Activated T-helper 17 cell treated with anti-CD3 and anti-CD28 coated beads, Interleukin-2, amount 50 U/mL, for 72 hours (primary cell): Measurements from ENCODE around the gene S100PBP. TPM values are rescaled to one million over a fixed set of nuclear protein-coding genes. Genes with fewer than 3 reads are reported as not detected.
A peak's percentile ranks its signal among the peaks of the same experiment; 100 is the strongest.

ENCODE experiments used
- ATAC-seq: fragments of 150-1000 bp; cut with Tn5 transposase; replicated peaks from 2 replicates; pipeline ENCODE4 v1.10.0; 2021; ENCODE audit warnings: mild to moderate bottlenecking, moderate library complexity
- H3K27ac Mint-ChIP-seq: one replicate; pipeline ENCODE4 v1.8.0; 2022; ENCODE audit warnings: mixed read lengths
- H3K27me3 Mint-ChIP-seq: one replicate; pipeline ENCODE4 v1.8.0; 2022; ENCODE audit warnings: mixed read lengths
- H3K36me3 Mint-ChIP-seq: one replicate; pipeline ENCODE4 v1.8.0; 2022; ENCODE audit warnings: low read depth, mild to moderate bottlenecking, mixed read lengths
- H3K4me1 Mint-ChIP-seq: one replicate; pipeline ENCODE4 v1.8.0; 2022; ENCODE audit warnings: mixed read lengths
- H3K4me3 Mint-ChIP-seq: one replicate; pipeline ENCODE4 v1.8.0; 2022; ENCODE audit warnings: mild to moderate bottlenecking, mixed read lengths
- H3K9me3 Mint-ChIP-seq: one replicate; pipeline ENCODE4 v1.8.0; 2022; ENCODE audit warnings: mixed read lengths
- total RNA-seq, 2 donors: library from RNA; stranded (reverse); gene quantifications; one replicate each; pipeline ENCODE4 v1.2.3, GENCODE V29; 2022

S100PBP gene
- total RNA-seq, 2 donors from 2014 or later, result 42.7 to 48.1 TPM

DNA sequence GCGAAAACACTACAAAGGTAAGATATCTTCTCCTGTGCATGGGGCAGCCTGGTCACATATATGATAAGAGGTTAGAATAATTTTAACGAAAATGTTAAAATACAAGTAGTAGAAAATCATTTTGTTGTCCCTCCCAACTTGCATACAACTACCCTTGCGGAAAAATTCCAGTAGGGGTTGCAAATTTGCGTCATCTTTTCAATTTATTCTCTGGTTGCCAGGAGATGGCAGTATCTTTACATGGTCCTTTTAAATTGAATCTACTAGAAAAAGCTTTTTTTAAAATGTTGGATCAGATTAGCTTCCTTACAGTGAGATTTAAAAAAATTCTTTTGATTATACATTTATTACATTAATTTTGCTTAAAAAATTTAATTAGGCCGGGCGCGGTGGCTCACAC lies 10.9 kb downstream of the S100PBP start:
- Mint-ChIP-seq H3K27ac (no peak overlapping the region), H3K9me3 (no peaks in the 10 kb centered on the region), H3K27me3 (no peaks in the 10 kb centered on the region), H3K4me3 (no peak overlapping the region), H3K4me1 (no peaks in the 10 kb centered on the region), H3K36me3 (peaks cover 97% of the 10 kb centered on the region)
- ATAC-seq, result no peak

DNA sequence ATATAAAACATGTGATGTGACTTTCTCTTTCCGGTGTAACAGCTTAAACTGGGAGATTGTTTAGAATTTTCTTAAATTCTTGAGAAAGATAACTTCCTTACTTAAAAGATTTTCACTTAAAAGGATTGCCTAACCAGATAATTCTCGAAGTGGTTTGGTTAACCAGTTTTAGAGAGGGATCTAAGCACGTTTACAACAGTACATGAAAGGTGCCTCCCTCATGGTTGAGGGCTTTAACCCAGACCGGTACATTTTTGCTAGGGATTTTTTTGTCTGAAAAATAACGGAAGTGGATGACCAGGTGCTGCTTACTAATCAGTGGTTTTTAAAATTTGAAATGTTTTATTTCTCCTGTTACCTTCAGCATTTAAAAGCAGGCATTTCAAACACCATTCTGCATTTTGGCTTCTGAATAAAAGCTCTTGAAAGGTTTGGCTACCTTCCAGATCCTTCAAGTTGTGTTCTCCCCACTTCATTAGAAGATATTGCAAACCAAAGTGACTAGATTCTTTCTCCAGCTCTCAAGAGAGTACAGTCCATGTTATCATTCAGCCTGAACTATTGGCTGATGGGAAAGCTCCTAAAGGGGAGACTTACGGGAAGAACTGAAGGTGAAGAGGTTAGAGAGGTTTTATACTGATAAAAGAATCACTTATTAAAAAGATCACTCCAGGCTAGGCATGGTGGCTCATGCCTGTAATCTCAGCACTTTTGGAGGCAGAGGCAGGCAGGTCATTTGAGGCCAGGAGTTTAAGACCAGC lies 12.8 kb downstream of the S100PBP start:
- no peaks in the 10 kb centered on the region for H3K9me3 Mint-ChIP-seq
- H3K4me1 Mint-ChIP-seq, result no peaks in the 10 kb centered on the region
- H3K36me3 Mint-ChIP-seq, result peaks cover 98% of the 10 kb centered on the region
- no peak for ATAC-seq
- no peak overlapping the region for H3K4me3 Mint-ChIP-seq
- H3K27ac Mint-ChIP-seq, result peak overlapping the region; percentile 72
- H3K27me3 Mint-ChIP-seq, result no peaks in the 10 kb centered on the region

GRCh38 chr1:32831878-32832277 lies 14.4 kb downstream of the S100PBP start:
- no peak for ATAC-seq
- Mint-ChIP-seq H3K4me1 (no peaks in the 10 kb centered on the region), H3K27ac (no peak overlapping the region), H3K27me3 (no peaks in the 10 kb centered on the region), H3K9me3 (no peaks in the 10 kb centered on the region), H3K36me3 (peaks cover 98% of the 10 kb centered on the region), H3K4me3 (no peak overlapping the region)

- peak; percentile 49 for ATAC-seq
- Mint-ChIP-seq H3K27ac (peak overlapping the region; percentile 69), H3K36me3 (peaks cover 55% of the 10 kb centered on the region), H3K27me3 (no peaks in the 10 kb centered on the region), H3K9me3 (no peaks in the 10 kb centered on the region), H3K4me1 (peaks cover 4% of the 10 kb centered on the region), H3K4me3 (no peak overlapping the region)
Measured at GRCh38 chr1:32848354-32849063, 31.1 kb downstream of the S100PBP start.

GRCh38 chr1:32855861-32856617 lies 38.6 kb downstream of the S100PBP start:
- peaks cover 54% of the 10 kb centered on the region for H3K36me3 Mint-ChIP-seq

GRCh38 chr1:32858136-32858535 lies 40.7 kb downstream of the S100PBP start:
- ATAC-seq, result no peak
- H3K9me3 Mint-ChIP-seq, result no peaks in the 10 kb centered on the region
- no peak overlapping the region for H3K4me3 Mint-ChIP-seq
- no peaks in the 10 kb centered on the region for H3K4me1 Mint-ChIP-seq
- H3K27me3 Mint-ChIP-seq, result no peaks in the 10 kb centered on the region
- H3K36me3 Mint-ChIP-seq, result peaks cover 59% of the 10 kb centered on the region
- H3K27ac Mint-ChIP-seq, result no peak overlapping the region

More at GRCh38 chr1:32855861-32856617, 38.6 kb downstream of the S100PBP start:
- H3K27me3 Mint-ChIP-seq, result no peaks in the 10 kb centered on the region
- H3K9me3 Mint-ChIP-seq, result no peaks in the 10 kb centered on the region
- no peak for ATAC-seq
- H3K4me1 Mint-ChIP-seq, result no peaks in the 10 kb centered on the region
- H3K4me3 Mint-ChIP-seq, result no peak overlapping the region
- H3K27ac Mint-ChIP-seq, result no peak overlapping the region

DNA sequence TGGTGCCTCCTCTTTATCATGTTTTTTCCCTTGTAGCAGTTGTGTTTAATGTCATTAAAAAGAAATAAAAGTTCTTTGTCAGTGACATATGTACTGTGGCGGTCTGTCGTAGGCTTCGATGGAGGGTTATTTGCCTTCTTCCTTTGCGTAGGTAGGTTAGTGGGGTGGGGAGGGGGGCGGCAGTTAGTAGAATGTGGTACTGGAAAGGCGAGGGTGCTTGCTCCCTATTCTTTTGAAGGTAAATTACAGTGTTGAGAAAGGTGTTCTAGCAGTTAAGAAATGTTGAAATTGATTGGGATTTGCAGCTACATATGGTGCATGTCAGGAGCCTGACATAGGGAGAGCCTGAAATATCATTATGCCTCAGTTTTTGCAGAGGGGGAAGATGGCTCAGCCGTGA lies 41.3 kb downstream of the S100PBP start:
- Mint-ChIP-seq H3K9me3 (no peaks in the 10 kb centered on the region), H3K27ac (no peak overlapping the region), H3K36me3 (peaks cover 53% of the 10 kb centered on the region), H3K27me3 (no peaks in the 10 kb centered on the region), H3K4me3 (no peak overlapping the region), H3K4me1 (no peaks in the 10 kb centered on the region)
- ATAC-seq, result no peak

GRCh38 chr1:32859915-32860314 lies 42.5 kb downstream of the S100PBP start:
- Mint-ChIP-seq H3K27me3 (no peaks in the 10 kb centered on the region), H3K36me3 (peaks cover 42% of the 10 kb centered on the region), H3K4me1 (no peaks in the 10 kb centered on the region), H3K4me3 (no peak overlapping the region), H3K27ac (no peak overlapping the region), H3K9me3 (no peaks in the 10 kb centered on the region)
- ATAC-seq, result no peak

GRCh38 chr1:32860566-32860965 lies 43.1 kb downstream of the S100PBP start:
- Mint-ChIP-seq H3K27me3 (no peaks in the 10 kb centered on the region), H3K4me3 (no peak overlapping the region), H3K27ac (no peak overlapping the region), H3K4me1 (no peaks in the 10 kb centered on the region), H3K36me3 (peaks cover 35% of the 10 kb centered on the region), H3K9me3 (no peaks in the 10 kb centered on the region)
- no peak for ATAC-seq

- Mint-ChIP-seq H3K9me3 (no peaks in the 10 kb centered on the region), H3K27me3 (no peaks in the 10 kb centered on the region), H3K4me3 (no peak overlapping the region), H3K36me3 (peaks cover 23% of the 10 kb centered on the region), H3K27ac (no peak overlapping the region), H3K4me1 (no peaks in the 10 kb centered on the region)
- ATAC-seq, result no peak
Measured at GRCh38 chr1:32861904-32862695, 44.6 kb downstream of the S100PBP start.

GRCh38 chr1:32863218-32863880 lies 45.9 kb downstream of the S100PBP start:
- Mint-ChIP-seq H3K27me3 (peaks cover under 1% of the 10 kb centered on the region), H3K27ac (no peak overlapping the region), H3K4me1 (no peaks in the 10 kb centered on the region), H3K4me3 (no peak overlapping the region), H3K9me3 (no peaks in the 10 kb centered on the region), H3K36me3 (peaks cover 18% of the 10 kb centered on the region)
- ATAC-seq, result no peak

DNA sequence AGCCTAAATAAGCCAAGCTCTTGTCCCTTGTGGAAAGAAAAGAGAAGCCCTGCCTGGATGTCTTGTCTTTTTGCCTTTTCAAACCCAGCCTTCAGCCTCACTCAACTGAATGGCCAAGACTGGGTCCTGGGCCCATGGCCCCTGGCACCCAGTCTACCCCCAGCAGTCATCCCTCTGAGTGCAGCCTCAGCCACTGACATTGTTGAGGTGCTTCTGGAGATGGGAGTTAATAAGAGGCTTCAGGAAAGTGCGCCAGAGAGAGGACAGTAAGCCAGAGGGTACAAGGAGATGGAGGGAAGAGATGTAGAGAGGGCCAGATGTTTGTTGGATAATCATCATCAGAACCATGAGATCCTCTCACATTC lies 46.4 kb downstream of the S100PBP start:
- peaks cover 6% of the 10 kb centered on the region for H3K27me3 Mint-ChIP-seq
- peaks cover 23% of the 10 kb centered on the region for H3K36me3 Mint-ChIP-seq
- ATAC-seq, result no peak
- H3K4me1 Mint-ChIP-seq, result no peaks in the 10 kb centered on the region
- H3K27ac Mint-ChIP-seq, result no peak overlapping the region
- H3K9me3 Mint-ChIP-seq, result no peaks in the 10 kb centered on the region
- H3K4me3 Mint-ChIP-seq, result no peak overlapping the region

- Mint-ChIP-seq H3K4me3 (no peak overlapping the region), H3K27me3 (peaks cover 11% of the 10 kb centered on the region), H3K27ac (no peak overlapping the region), H3K9me3 (no peaks in the 10 kb centered on the region), H3K4me1 (no peaks in the 10 kb centered on the region), H3K36me3 (peaks cover 30% of the 10 kb centered on the region)
- no peak for ATAC-seq
Measured at GRCh38 chr1:32864375-32865019, 47.0 kb downstream of the S100PBP start.
